Sigmoid colon (tissue), 4 donors: ENCODE data around the gene PRDM9.

Experiments used
- CTCF ChIP-seq, 4 experiments: fragments of 450-650 bp in 3 of 4; fragments of 200-600 bp in 1 of 4; IDR thresholded peaks; one replicate each; pipeline ENCODE4 v1.5.1; 2016 to 2019; ENCODE audit warnings: antibody characterized with exemption in 4 of 4, mild to moderate bottlenecking in 3 of 4, moderate library complexity in 2 of 4
- POLR2AphosphoS5 ChIP-seq, 4 donors: sonication (generic); formaldehyde crosslinking; IDR thresholded peaks; one replicate each; pipeline ENCODE4 v1.6.1; 2017; ENCODE audit warnings: antibody characterized with exemption in 4 of 4

GRCh38 chr5:23483090-23483489 lies 24.3 kb upstream of the PRDM9 start:
- TF ChIP-seq CTCF (IDR thresholded peaks at IDR 0.05) (no peak), POLR2AphosphoS5 (IDR thresholded peaks at IDR 0.05) (no peak)
